ENCODE measurements around the gene RASSF10. TPM values are rescaled to one million over a fixed set of nuclear protein-coding genes. Genes with fewer than 3 reads are reported as not detected.

Gene RASSF10
- total and polyA plus RNA-seq, 11 donors = 0.07 to 0.85 (median 0.29) TPM

GRCh38 chr11:13030857-13031256 is 21.7 kb downstream of the RASSF10 start:
- Histone ChIP-seq H3K4me3 (no peak overlapping the region), H3K9me3 (no peaks in the 10 kb centered on the region), H3K4me1 (peaks cover 0 to 34% (median 8%) of the 10 kb centered on the region in 12 donors), H3K27me3 (peaks cover 0 to 11% (median 0%) of the 10 kb centered on the region in 9 donors), H3K36me3 (no peaks in the 10 kb centered on the region), H3K27ac (peak overlapping the region in 3 of 12 donors; percentile 11 to 55 (median 38))
- ATAC-seq (peak; percentile 47 to 79 (median 71)), DNase-seq (peak; percentile 56 to 75 (median 60))
- intact Hi-C loops (cut with DNase I) = loop anchor here in 2 of 10 donors (5.0 kb wide), 2 partner anchors 71 to 81 kb away; no protein-coding TSS in a partner anchor
- 16 to 31% (median 18%) methylated on average over 3 of the region's 3 CpGs for WGBS, 4 donors
- TF ChIP-seq CTCF (IDR thresholded peaks at IDR 0.05) (no peak), POLR2A (IDR thresholded peaks at IDR 0.05) (no peak)

DNA sequence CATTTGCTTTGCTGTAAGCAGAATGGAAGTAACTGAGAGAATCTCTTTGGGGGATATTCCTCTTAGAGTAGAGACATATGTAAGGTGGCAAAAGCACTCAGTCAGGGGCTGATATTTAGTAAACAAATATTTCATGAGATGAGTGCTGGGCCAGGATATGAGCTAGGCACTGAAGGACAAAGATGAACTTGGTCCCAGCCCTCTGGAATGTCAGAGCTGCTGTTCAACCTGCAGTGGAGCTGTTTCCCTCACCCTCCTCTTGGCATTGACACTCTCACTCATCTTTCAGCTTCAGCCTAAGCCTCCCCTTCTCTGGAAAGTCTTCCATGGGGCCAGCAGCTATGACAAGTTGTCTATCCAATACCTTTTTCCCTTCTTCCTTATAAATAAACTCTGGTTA is 22.2 kb downstream of the RASSF10 start:
- TF ChIP-seq CTCF (IDR thresholded peaks at IDR 0.05) (no peak), POLR2A (IDR thresholded peaks at IDR 0.05) (no peak)
- peaks cover 0 to 14% (median 0%) of the 10 kb centered on the region in 9 donors for H3K27me3 ChIP-seq
- no peaks in the 10 kb centered on the region for H3K36me3 ChIP-seq
- no peaks in the 10 kb centered on the region for H3K9me3 ChIP-seq
- H3K27ac ChIP-seq = peak overlapping the region in 5 of 12 donors; percentile 2 to 55 (median 11)
- ATAC-seq (no peak), DNase-seq (no peak)
- no peak overlapping the region for H3K4me3 ChIP-seq
- intact Hi-C loops (cut with DNase I) = loop anchor here in 2 of 10 donors (5.0 kb wide), 2 partner anchors 71 to 81 kb away; no protein-coding TSS in a partner anchor
- H3K4me1 ChIP-seq = peaks cover 0 to 34% (median 8%) of the 10 kb centered on the region in 12 donors

DNA sequence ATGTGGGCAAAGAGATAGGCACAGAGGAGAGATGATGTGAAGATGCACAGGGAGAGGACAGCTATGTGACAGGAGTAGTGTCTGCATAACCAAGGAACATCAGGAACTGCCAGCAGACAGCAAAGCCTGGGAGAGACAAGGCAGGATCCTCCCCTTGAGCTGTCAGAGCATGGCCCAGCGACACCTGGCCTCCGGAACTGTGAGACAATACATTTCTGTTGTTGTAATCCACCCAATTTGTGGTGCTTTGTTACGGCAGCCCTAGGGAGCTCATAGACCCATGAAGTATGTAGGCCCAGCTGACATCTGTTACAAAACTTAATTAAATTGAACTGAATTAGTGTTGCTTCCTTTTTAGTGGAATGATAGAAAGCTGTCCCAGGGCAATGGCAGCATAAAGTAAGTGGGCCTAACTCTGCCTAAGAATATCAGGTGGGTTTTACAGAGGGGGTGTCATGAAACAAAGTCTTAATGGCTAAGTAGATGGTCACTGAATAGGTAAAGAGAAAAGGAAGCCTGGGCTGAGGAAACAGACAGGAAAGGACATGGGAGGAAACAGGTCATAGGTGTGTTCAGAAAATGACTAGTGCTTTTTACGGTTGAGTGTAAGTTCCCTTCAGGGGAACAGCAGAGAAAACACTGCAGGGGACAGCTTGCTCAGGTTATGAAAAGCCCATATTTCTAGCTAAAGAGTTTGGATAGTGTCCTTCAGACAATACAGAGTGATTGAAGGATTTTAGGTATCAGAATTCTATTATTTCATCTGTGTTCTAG is 24.8 kb downstream of the RASSF10 start:
- DNase-seq (peak in 1 of 5 donors; percentile 32), ATAC-seq (peak in 2 of 4 donors; percentile 16 to 77)
- intact Hi-C loops (cut with DNase I) = loop anchor here in 2 of 10 donors (5.0 kb wide), 2 partner anchors 68 to 78 kb away; no protein-coding TSS in a partner anchor
- Histone ChIP-seq H3K36me3 (no peaks in the 10 kb centered on the region), H3K27me3 (peaks cover 0 to 21% (median 0%) of the 10 kb centered on the region in 9 donors), H3K4me1 (peaks cover 0 to 34% (median 8%) of the 10 kb centered on the region in 12 donors), H3K9me3 (no peaks in the 10 kb centered on the region), H3K4me3 (no peak overlapping the region), H3K27ac (no peak overlapping the region)
- TF ChIP-seq POLR2A (IDR thresholded peaks at IDR 0.05) (no peak), CTCF (IDR thresholded peaks at IDR 0.05) (no peak)
- 64 to 70% (median 66%) methylated on average over 4 of the region's 4 CpGs for WGBS, 4 donors

DNA sequence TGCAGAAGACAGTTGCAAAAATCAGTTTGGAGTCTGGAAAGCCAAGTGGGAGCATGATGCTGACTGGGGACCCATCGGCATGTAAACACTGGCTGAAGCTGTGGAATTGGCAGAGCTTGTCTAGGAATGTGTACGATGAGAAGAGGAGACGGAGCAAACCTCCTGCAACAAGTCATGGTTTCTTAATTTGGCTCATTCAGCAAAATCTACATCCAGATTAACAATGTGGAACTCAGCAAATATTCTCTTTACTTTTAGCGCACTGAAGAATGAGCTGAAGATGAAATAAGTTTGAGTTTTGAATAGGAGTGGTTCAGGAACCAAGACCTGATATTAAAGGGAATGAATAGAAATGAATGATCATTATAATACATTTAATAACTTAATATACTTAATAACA is 26.6 kb downstream of the RASSF10 start:
- peaks cover 0 to 28% (median 6%) of the 10 kb centered on the region in 12 donors for H3K4me1 ChIP-seq
- intact Hi-C loops (cut with DNase I) = no loop called here
- no peak overlapping the region for H3K4me3 ChIP-seq
- ATAC-seq = no peak
- H3K9me3 ChIP-seq = no peaks in the 10 kb centered on the region
- H3K36me3 ChIP-seq = no peaks in the 10 kb centered on the region
- H3K27ac ChIP-seq = no peak overlapping the region
- TF ChIP-seq POLR2A (IDR thresholded peaks at IDR 0.05) (no peak), CTCF (IDR thresholded peaks at IDR 0.05) (no peak)
- H3K27me3 ChIP-seq = peaks cover 0 to 21% (median 0%) of the 10 kb centered on the region in 9 donors
- DNase-seq = no peak
- WGBS, 4 donors = 78 to 89% (median 87%) methylated on average over 4 of the region's 4 CpGs
